Measurements from ENCODE around the gene CHCHD6.

CHCHD6 gene

DNA sequence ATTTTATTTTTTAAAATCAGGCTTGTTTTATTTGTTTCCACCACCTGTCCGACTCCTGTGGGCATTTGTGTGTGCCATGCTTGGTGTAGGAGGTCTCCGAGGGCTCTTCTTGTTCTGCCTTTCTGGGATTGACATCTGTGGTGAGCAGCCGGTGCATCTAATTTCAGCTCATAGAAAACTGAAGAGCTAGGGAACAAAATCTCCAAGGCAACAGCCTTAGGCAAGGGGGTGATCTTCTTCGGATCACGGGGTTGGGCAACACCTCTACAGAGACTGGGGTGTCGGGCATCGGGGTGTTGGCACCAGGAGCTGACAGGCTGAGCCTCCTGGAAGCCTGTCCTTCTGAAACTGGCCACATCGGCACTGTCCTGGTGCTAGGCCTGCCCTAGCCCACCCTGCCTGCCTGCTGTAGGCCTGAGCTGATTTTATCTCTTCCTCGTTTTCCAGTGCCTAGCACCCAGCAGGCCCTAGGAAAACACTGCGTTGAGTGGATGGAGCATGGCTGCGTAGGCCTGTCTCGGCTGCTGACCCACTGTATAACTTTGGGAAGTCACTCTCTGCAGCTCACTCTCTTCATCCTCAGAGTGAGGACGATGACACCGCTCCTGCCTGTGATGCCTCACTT is 10.3 kb downstream of the CHCHD6 start:
- no peak overlapping the region for H3K9ac ChIP-seq (ENCODE audit: low read length)
- H3K9me2 ChIP-seq (replicated peaks; ENCODE audit: insufficient read depth, low read length): no peaks in the 10 kb centered on the region
- no peaks in the 10 kb centered on the region for H3F3A ChIP-seq (ENCODE audit: insufficient read depth)
- H2AFZ ChIP-seq (ENCODE audit: low read depth, low read length, severe bottlenecking): no peak overlapping the region
- H3K4me2 ChIP-seq (ENCODE audit: low read depth, low read length, poor library complexity, severe bottlenecking): no peak overlapping the region
- H4K20me1 ChIP-seq (ENCODE audit: low read depth, low read length): no peaks in the 10 kb centered on the region
- no peaks in the 10 kb centered on the region for H3K36me3 ChIP-seq (ENCODE audit: low read length)
- no peak overlapping the region for H3K27ac ChIP-seq (ENCODE audit: low read depth, low read length)
- TF ChIP-seq, protein P1, sequence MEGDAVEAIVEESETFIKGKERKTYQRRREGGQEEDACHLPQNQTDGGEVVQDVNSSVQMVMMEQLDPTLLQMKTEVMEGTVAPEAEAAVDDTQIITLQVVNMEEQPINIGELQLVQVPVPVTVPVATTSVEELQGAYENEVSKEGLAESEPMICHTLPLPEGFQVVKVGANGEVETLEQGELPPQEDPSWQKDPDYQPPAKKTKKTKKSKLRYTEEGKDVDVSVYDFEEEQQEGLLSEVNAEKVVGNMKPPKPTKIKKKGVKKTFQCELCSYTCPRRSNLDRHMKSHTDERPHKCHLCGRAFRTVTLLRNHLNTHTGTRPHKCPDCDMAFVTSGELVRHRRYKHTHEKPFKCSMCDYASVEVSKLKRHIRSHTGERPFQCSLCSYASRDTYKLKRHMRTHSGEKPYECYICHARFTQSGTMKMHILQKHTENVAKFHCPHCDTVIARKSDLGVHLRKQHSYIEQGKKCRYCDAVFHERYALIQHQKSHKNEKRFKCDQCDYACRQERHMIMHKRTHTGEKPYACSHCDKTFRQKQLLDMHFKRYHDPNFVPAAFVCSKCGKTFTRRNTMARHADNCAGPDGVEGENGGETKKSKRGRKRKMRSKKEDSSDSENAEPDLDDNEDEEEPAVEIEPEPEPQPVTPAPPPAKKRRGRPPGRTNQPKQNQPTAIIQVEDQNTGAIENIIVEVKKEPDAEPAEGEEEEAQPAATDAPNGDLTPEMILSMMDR (IDR thresholded peaks at IDR 0.05; ENCODE audit: insufficient read depth, low read length, poor library complexity, severe bottlenecking): no peak
- no peak for TF ChIP-seq EZH2phosphoT487 (conservative IDR thresholded peaks at IDR 0.05; ENCODE audit: low read length)
- no peaks in the 10 kb centered on the region for H3K79me2 ChIP-seq (ENCODE audit: insufficient read depth, low read length)
- H3K27me3 ChIP-seq (ENCODE audit: low read length): no peaks in the 10 kb centered on the region
- no peak overlapping the region for H3K4me3 ChIP-seq (ENCODE audit: insufficient read depth, low read length, poor library complexity, severe bottlenecking)
- H3K9me3 ChIP-seq (ENCODE audit: insufficient read depth, low read length): no peaks in the 10 kb centered on the region

DNA sequence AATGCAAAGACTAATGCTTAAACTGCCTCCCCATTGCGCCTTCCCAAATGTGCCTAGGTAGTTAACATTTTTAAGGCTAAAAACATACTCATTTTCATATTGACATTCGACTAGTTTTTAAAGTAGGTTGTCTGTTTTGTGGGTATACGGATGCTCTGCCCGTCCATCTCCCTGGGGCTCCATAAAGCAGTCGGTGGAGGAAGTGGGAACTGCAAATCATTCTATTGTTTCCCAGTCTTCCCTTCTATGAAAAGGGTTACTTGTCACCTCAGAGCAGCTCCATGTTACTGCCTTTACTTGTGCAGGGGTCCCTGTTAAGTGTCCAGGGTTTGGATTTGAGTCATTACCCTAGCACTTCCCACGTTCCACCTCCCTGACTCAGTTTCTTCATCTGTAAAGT is 10.9 kb downstream of the CHCHD6 start:
- Histone ChIP-seq H3K4me3 (ENCODE audit: insufficient read depth, low read length, poor library complexity, severe bottlenecking) (no peak overlapping the region), H3K4me2 (ENCODE audit: low read depth, low read length, poor library complexity, severe bottlenecking) (no peak overlapping the region), H4K20me1 (ENCODE audit: low read depth, low read length) (no peaks in the 10 kb centered on the region), H3K9me3 (ENCODE audit: insufficient read depth, low read length) (no peaks in the 10 kb centered on the region), H3K36me3 (ENCODE audit: low read length) (no peaks in the 10 kb centered on the region), H3K27ac (ENCODE audit: low read depth, low read length) (no peak overlapping the region), H3F3A (ENCODE audit: insufficient read depth) (no peaks in the 10 kb centered on the region), H3K9me2 (replicated peaks; ENCODE audit: insufficient read depth, low read length) (no peaks in the 10 kb centered on the region), H3K27me3 (ENCODE audit: low read length) (no peaks in the 10 kb centered on the region), H3K79me2 (ENCODE audit: insufficient read depth, low read length) (no peaks in the 10 kb centered on the region), H2AFZ (ENCODE audit: low read depth, low read length, severe bottlenecking) (no peak overlapping the region), H3K9ac (ENCODE audit: low read length) (no peak overlapping the region)
- TF ChIP-seq, protein P1 (IDR thresholded peaks at IDR 0.05; ENCODE audit: insufficient read depth, low read length, poor library complexity, severe bottlenecking): no peak
- TF ChIP-seq EZH2phosphoT487 (conservative IDR thresholded peaks at IDR 0.05; ENCODE audit: low read length): no peak

DNA sequence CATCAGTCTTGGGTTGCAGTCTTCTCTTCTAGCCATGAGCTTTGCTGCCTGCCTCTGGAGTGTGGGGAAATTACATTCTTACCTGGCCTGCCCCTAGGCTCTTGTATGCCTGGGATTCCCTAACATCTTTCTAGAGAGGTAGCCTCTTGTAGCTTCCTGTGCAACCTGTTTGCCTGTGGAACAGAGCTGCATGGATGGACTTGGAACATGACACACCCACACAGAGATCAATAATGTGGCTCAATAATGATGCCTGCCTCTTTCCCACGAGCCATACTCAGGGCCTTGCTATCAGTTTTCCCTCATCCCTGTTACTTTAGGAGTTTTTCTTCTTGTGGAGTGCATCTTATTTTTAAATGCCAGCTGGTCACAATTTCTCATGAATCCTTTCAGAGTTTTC is 11.4 kb downstream of the CHCHD6 start:
- Histone ChIP-seq H3F3A (ENCODE audit: insufficient read depth) (no peaks in the 10 kb centered on the region), H3K4me2 (ENCODE audit: low read depth, low read length, poor library complexity, severe bottlenecking) (no peak overlapping the region), H3K79me2 (ENCODE audit: insufficient read depth, low read length) (no peaks in the 10 kb centered on the region)

More for the DNA sequence above, 11.4 kb downstream of the CHCHD6 start:
- Histone ChIP-seq H3K4me3 (ENCODE audit: insufficient read depth, low read length, poor library complexity, severe bottlenecking) (no peak overlapping the region), H3K27ac (ENCODE audit: low read depth, low read length) (no peak overlapping the region), H3K36me3 (ENCODE audit: low read length) (no peaks in the 10 kb centered on the region), H3K9me3 (ENCODE audit: insufficient read depth, low read length) (no peaks in the 10 kb centered on the region), H3K27me3 (ENCODE audit: low read length) (no peaks in the 10 kb centered on the region), H3K9me2 (replicated peaks; ENCODE audit: insufficient read depth, low read length) (no peaks in the 10 kb centered on the region), H2AFZ (ENCODE audit: low read depth, low read length, severe bottlenecking) (no peak overlapping the region), H4K20me1 (ENCODE audit: low read depth, low read length) (no peaks in the 10 kb centered on the region), H3K9ac (ENCODE audit: low read length) (no peak overlapping the region)
- no peak for TF ChIP-seq EZH2phosphoT487 (conservative IDR thresholded peaks at IDR 0.05; ENCODE audit: low read length)
- TF ChIP-seq, protein P1 (IDR thresholded peaks at IDR 0.05; ENCODE audit: insufficient read depth, low read length, poor library complexity, severe bottlenecking): no peak
